Measurements from ENCODE around the gene WDR90.

DNA sequence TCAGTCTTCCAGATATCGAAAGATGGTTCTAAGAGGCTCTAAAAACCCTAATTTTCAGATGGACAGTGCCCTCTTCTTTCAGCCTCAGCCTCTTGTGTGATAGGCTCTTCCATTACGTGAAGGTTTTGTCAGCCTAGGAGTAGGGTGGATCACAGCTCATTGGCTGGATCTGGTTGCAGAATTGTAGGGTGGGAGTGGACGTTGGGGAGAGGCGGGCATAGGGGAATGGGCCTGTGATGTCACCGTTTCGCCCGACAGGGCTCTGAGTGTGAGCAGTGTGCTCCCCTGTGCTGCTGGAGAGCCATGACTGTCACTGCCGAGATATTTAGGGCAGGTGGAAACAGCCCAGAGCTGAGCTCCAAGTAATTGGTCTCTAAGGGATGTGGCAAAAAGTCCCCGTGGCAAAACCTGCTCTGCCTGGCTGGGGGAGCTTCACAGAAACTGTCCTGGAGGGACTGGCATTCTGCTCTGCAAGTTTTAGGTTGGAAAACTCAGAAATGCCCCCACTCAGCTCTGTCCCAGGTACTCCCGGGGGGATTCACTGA lies 24.6 kb upstream of the WDR90 start:
- TF ChIP-seq EZH2phosphoT487 (IDR thresholded peaks at IDR 0.05) (no peak), CTCF (IDR thresholded peaks at IDR 0.05) (no peak), EZH2 (IDR thresholded peaks at IDR 0.05) (no peak)
